DOHH2 (cell line): ENCODE results near the gene RLN3.

Experiments used
- H3F3A ChIP-seq: fragments of 200-600 bp; sonication (generic), shearing (Covaris generic); 2 replicates; pipeline ENCODE4 v1.6.0; 2016; ENCODE audit warnings: antibody characterized with exemption, mild to moderate bottlenecking; ENCODE audit not compliant: control insufficient read depth, insufficient read depth
- H3K27ac ChIP-seq: fragments of 200-600 bp; sonication (generic); 2 replicates; pipeline ENCODE4 v1.5.1; 2014; ENCODE audit warnings: low read depth, mild to moderate bottlenecking, low read length, moderate library complexity
- H3K27me3 ChIP-seq: fragments of 200-600 bp; sonication (generic); 2 replicates; pipeline ENCODE4 v1.6.1; 2014; ENCODE audit warnings: mild to moderate bottlenecking, low read length, mixed read lengths; ENCODE audit not compliant: control insufficient read depth
- H3K36me3 ChIP-seq: fragments of 200-600 bp; sonication (generic); 2 replicates; pipeline ENCODE4 v1.6.1; 2014; ENCODE audit warnings: mild to moderate bottlenecking, low read length, moderate library complexity, mixed read lengths; ENCODE audit not compliant: control insufficient read depth
- H3K4me1 ChIP-seq: fragments of 200-600 bp; sonication (generic); 2 replicates; pipeline ENCODE4 v1.6.1; 2014; ENCODE audit warnings: mild to moderate bottlenecking, low read length, mixed read lengths; ENCODE audit not compliant: control insufficient read depth
- H3K4me2 ChIP-seq: fragments of 200-600 bp; sonication (generic); 2 replicates; pipeline ENCODE4 v1.6.0; 2014; ENCODE audit warnings: mild to moderate bottlenecking, low read length, moderate library complexity
- H3K4me3 ChIP-seq: fragments of 200-600 bp; sonication (generic); 2 replicates; pipeline ENCODE4 v1.5.1; 2014; ENCODE audit warnings: mild to moderate bottlenecking, low read length, mixed read lengths
- H3K79me2 ChIP-seq: fragments of 200-600 bp; sonication (generic); 2 replicates; pipeline ENCODE4 v1.6.1; 2014; ENCODE audit warnings: mild to moderate bottlenecking, low read length, mixed read lengths; ENCODE audit not compliant: control insufficient read depth
- H3K9me2 ChIP-seq: fragments of 200-600 bp; sonication (generic); replicated peaks from 2 replicates; pipeline ENCODE4 v1.6.1; 2014; ENCODE audit warnings: mild to moderate bottlenecking, low read length, mixed read lengths; ENCODE audit not compliant: control insufficient read depth
- H3K9me3 ChIP-seq: fragments of 200-600 bp; sonication (generic); 2 replicates; pipeline ENCODE4 v1.6.1; 2014; ENCODE audit warnings: antibody characterized with exemption, low read length, mixed read lengths; ENCODE audit not compliant: control insufficient read depth, insufficient read depth
- H4K20me1 ChIP-seq: fragments of 200-600 bp; sonication (generic); 2 replicates; pipeline ENCODE4 v1.6.0; 2014; ENCODE audit warnings: low read depth, mild to moderate bottlenecking, antibody characterized with exemption, low read length, moderate library complexity; ENCODE audit not compliant: control insufficient read depth, insufficient read depth
- CTCF ChIP-seq: fragments of 200-600 bp; sonication (generic); IDR thresholded peaks from one replicate; pipeline ENCODE4 v1.5.1; 2014; ENCODE audit warnings: antibody characterized with exemption, mild to moderate bottlenecking, low read depth, low read length; ENCODE audit not compliant: poor library complexity, severe bottlenecking
- EZH2phosphoT487 ChIP-seq: fragments of 200-600 bp; sonication (generic); IDR thresholded peaks from 2 replicates; pipeline ENCODE4 v1.6.1; 2017; ENCODE audit warnings: borderline replicate concordance, mild to moderate bottlenecking, antibody characterized with exemption, low read length, moderate library complexity, mixed read lengths

The RLN3 gene

GRCh38 chr19:13993590-13994300 lies 34.2 kb upstream of the RLN3 start:
- H3K4me2 ChIP-seq, result no peak overlapping the region
- TF ChIP-seq EZH2phosphoT487 (no peak), CTCF (no peak)

GRCh38 chr19:13995017-13995728 lies 32.8 kb upstream of the RLN3 start:
- Histone ChIP-seq H3K9me3 (peaks cover 7% of the 10 kb centered on the region), H3K79me2 (peaks cover 32% of the 10 kb centered on the region), H3K4me3 (no peak overlapping the region), H3K36me3 (peaks cover 35% of the 10 kb centered on the region), H3F3A (no peaks in the 10 kb centered on the region), H4K20me1 (no peaks in the 10 kb centered on the region), H3K27ac (no peak overlapping the region), H3K4me1 (no peaks in the 10 kb centered on the region), H3K4me2 (no peak overlapping the region), H3K9me2 (no peaks in the 10 kb centered on the region), H3K27me3 (no peaks in the 10 kb centered on the region)
- TF ChIP-seq EZH2phosphoT487, result no peak
- no peak for TF ChIP-seq CTCF

More at GRCh38 chr19:13993590-13994300, 34.2 kb upstream of the RLN3 start:
- H3K4me3 ChIP-seq, result no peak overlapping the region
- no peaks in the 10 kb centered on the region for H3K27me3 ChIP-seq
- 0 out of 2 replicates have a peak, but pooled peaks cover 2% of the 10 kb centered on the region for H3F3A ChIP-seq
- H3K4me1 ChIP-seq, result peaks cover 3% of the 10 kb centered on the region; the same call in 1 of the 2 replicates
- H3K9me2 ChIP-seq, result no peaks in the 10 kb centered on the region
- peaks cover under 1% of the 10 kb centered on the region; the same call in 1 of the 2 replicates for H3K9me3 ChIP-seq
- H3K79me2 ChIP-seq, result peaks cover 20% of the 10 kb centered on the region
- H3K36me3 ChIP-seq, result peaks cover 21% of the 10 kb centered on the region
- H3K27ac ChIP-seq, result no peak overlapping the region
- no peaks in the 10 kb centered on the region for H4K20me1 ChIP-seq

DNA sequence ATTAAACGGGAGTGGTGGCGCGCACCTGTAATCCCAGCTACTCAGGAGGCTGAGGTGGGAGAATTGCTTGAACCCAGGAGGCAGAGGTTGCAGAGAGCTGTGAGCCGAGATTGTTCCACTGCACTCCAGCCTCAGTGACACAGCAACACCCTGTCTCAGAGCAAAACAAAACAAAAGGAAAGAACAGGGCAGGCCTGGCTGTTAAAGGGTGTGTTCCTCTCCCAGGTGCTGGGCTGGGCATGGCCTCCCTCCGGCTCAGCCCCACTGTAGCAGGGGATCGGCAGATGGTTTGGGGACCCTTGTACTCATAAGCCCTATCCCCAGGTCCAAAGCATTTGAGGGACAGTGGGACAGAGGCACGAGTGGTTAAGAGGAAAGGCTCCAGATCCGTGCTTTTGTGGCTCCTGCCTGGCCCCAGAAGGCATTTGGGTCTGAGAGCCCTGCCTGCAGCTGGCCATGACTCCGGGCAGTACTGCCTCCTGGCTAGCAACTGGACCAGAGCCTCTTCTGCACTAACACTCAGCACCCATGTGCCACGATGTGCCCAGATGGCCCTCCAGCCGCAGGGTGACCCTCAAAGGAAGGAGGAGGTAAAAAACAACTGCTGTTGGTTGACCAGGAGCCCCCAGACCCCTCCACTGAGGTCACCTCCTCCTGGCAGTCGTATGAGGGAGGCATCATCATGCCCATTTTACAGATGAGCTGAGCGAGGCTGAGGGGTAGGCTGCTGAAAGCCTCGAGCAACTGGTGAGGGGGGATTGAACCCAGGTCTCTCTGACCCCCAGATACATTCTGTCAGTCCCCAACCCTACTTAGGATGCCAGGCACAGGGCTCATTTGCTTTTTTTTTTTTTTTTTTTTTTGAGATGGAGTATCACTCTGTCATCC lies 31.8 kb upstream of the RLN3 start:
- Histone ChIP-seq H3F3A (no peaks in the 10 kb centered on the region), H3K4me2 (no peak overlapping the region), H3K9me3 (peaks cover 7% of the 10 kb centered on the region), H3K27ac (no peak overlapping the region), H4K20me1 (no peaks in the 10 kb centered on the region), H3K79me2 (peaks cover 41% of the 10 kb centered on the region), H3K4me3 (no peak overlapping the region), H3K4me1 (peaks cover 7% of the 10 kb centered on the region), H3K36me3 (peaks cover 42% of the 10 kb centered on the region), H3K27me3 (no peaks in the 10 kb centered on the region), H3K9me2 (no peaks in the 10 kb centered on the region)
- no peak for TF ChIP-seq CTCF
- no peak for TF ChIP-seq EZH2phosphoT487
